KG1 (cell line): ENCODE data around the gene AKAP13.

Experiments
- DNase-seq: peaks from one replicate; lab custom pipeline; 2025; lab: John Stamatoyannopoulos, UW

AKAP13 gene

GRCh38 chr15:85672332-85673084, 292.1 kb downstream of the AKAP13 start:
- no peak for DNase-seq

GRCh38 chr15:85673326-85673725, 292.9 kb downstream of the AKAP13 start:
- no peak for DNase-seq

- no peak for DNase-seq
These were observed 296.1 kb downstream of the AKAP13 start for GRCh38 chr15:85676342-85677098.

GRCh38 chr15:85679231-85679630, 298.8 kb downstream of the AKAP13 start:
- DNase-seq: no peak

GRCh38 chr15:85681386-85681785, 301.0 kb downstream of the AKAP13 start:
- no peak for DNase-seq

- DNase-seq: no peak
These were observed 303.8 kb downstream of the AKAP13 start for GRCh38 chr15:85684174-85684710.

- no peak for DNase-seq
These were observed 305.0 kb downstream of the AKAP13 start for GRCh38 chr15:85685356-85685755.

- DNase-seq: no peak
These were observed 306.9 kb downstream of the AKAP13 start for GRCh38 chr15:85687329-85687728.

- DNase-seq: no peak
These were observed 308.3 kb downstream of the AKAP13 start for GRCh38 chr15:85688711-85689110.

- DNase-seq: peak; percentile 69
These were observed 309.3 kb downstream of the AKAP13 start for GRCh38 chr15:85689729-85690128.

GRCh38 chr15:85690561-85691231, 310.3 kb downstream of the AKAP13 start:
- DNase-seq: no peak

GRCh38 chr15:85691350-85692240, 311.2 kb downstream of the AKAP13 start:
- no peak for DNase-seq

- no peak for DNase-seq
These were observed 311.9 kb downstream of the AKAP13 start for GRCh38 chr15:85692321-85692720.

- DNase-seq: no peak
These were observed 312.5 kb downstream of the AKAP13 start for GRCh38 chr15:85692873-85693272.

GRCh38 chr15:85693277-85693676, 312.9 kb downstream of the AKAP13 start:
- no peak for DNase-seq

GRCh38 chr15:85694091-85694490, 313.7 kb downstream of the AKAP13 start:
- DNase-seq: no peak

- no peak for DNase-seq
These were observed 320.4 kb downstream of the AKAP13 start for GRCh38 chr15:85700767-85701166.

GRCh38 chr15:85702321-85703101, 322.1 kb downstream of the AKAP13 start:
- no peak for DNase-seq

GRCh38 chr15:85704066-85704465, 323.7 kb downstream of the AKAP13 start:
- DNase-seq: no peak

GRCh38 chr15:85704720-85705429, 324.5 kb downstream of the AKAP13 start:
- no peak for DNase-seq
